HG03060 (cell line): ENCODE results near the gene VASH1.

Source experiments
- ATAC-seq: cut with Tn5 transposase; IDR thresholded peaks from one replicate; pipeline ENCODE4 v1.9.1; 2021; ENCODE audit warnings: low read depth, moderate number of reproducible peaks; ENCODE audit not compliant: unreplicated experiment

The VASH1 gene

DNA sequence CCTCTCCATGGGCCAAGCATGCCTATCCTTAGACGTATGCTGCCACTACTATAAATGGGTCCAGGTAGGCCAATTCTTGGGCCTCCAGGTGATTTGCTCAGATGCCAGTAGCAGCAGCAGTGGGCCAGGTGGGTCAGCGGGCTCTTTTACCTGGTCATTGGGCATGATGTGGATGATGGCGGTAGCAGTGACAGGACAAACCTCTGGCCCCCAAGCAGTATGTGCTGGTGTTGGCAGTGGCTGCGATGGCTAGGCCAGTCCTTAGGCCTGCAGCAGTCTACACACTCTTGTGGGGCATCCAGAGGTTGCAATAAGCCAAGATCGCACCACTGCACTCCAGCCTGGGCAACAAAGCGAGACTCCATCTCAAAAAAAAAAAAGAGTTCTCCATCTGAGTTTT lies 19.1 kb upstream of the VASH1 start:
- no peak for ATAC-seq

DNA sequence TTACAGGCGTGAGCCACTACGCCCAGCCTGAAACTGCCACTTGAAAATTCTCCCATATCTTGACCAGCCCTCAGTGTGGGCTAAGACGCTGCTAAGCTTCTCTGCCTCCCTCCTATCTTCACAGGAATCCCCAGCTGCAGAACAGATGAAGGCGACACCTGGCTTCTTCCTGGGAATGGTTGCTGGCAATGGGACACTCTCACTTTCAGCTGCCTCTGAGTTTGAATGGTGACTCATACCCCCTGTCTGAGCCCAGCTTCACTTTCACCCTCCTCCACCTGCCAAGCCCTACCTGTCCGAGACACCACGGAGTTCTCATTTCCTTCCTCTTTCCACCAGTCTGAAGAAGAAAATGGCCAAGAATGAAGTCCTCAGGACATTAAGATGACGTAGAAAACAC lies 18.3 kb upstream of the VASH1 start:
- ATAC-seq, result no peak

DNA sequence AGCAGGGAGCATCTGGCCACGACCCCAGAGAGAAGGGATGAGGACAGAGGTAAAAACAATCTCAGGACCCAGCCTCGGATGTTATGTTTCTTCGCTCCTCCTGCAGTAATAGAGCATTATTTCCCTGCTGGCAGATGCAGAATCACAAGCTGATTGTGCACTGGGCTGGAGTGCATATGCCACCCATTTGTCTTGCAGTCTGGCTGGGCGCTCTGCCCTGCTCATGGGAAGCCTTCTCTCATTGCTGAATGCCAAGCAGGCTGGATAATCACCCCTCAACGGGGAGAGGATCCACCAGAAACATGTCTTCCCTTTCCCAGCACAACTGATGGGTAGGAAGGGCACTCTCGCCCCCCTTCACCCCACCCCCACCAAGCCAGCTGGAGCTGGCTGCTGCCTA lies 8.5 kb upstream of the VASH1 start:
- ATAC-seq, result no peak

DNA sequence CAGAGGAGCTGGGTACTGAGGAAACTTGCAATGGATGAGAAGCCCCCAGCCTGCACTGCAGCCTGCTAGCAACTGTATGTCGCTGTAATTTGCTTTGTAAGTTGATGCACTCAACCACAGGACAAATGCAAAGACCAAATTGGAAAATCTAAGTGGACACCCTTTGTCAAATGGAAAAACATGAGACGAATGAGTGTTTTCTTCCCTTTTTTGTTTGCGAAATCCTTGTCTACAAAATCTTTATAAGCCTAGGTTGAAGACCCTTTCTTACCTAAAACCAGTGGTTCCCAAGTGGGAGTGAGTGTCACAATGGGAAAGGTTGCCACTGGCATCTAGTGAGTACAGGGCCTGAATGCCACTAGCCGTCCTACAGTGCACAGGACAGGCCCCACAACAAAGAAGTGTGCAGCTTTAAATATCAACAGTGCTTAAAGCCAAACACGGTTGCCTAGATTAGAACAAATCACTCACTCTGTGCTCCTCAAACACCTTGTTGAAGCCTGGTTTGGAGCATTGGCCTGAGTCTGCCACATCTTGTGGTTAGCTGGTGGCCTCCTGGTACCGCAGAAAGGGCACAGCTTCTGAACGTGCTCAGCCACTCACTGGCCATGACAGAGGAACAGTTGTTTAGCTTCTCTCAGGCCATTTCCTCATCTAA lies 7.6 kb upstream of the VASH1 start:
- no peak for ATAC-seq

DNA sequence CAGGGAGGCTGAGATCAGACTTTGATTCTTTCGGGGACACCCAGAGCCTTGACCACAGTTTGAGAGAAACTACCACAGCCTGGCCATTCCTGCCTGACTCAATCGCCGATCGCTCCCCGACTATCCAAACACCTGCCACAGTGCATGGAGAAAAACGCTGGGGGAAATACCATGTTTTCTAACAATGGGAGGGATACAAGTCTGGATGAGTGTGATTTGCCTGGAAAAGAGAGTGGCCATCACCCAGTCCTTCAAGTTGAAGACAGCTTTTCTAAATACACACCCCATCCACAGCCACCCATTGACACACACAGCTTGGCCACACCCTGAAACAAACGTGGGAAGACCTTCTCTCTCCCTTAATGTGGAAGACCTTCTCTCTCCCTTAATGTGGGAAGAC lies 6.7 kb upstream of the VASH1 start:
- no peak for ATAC-seq

DNA sequence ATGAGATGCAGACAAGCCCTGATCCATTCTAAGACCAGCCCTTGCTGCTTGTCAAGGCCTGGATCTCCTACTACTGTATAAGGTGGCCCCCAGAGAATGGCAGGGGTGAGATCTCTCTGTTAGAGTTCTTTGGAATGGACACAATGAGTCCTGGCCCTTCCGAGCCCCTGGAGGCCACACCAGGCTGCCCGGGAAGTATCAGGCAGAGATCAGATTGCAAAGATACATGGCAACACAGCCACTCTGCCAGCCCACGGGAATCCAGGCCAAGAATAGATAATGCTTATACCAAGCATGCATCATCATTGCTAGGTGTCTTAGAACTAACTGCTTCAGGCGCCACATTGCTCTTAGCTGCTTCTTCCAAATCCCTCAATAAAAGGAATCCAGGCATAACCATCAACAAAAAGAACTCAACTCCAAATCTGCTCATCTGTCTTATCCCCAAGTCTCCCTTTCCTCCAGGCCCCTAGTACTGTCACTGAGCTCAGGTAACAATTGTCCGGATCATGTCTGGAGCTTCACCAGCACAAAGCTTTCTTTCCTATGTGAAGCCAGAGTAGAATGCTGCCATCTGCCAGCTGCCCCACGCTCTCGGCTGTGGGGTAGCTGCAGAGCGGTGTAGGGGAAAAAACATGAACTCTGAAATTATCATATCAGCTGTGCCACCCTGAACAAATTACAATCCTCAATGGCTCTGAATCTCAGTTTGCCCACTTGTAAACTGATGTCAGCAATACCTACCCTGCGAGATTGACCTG lies 5.5 kb upstream of the VASH1 start:
- ATAC-seq, result no peak

DNA sequence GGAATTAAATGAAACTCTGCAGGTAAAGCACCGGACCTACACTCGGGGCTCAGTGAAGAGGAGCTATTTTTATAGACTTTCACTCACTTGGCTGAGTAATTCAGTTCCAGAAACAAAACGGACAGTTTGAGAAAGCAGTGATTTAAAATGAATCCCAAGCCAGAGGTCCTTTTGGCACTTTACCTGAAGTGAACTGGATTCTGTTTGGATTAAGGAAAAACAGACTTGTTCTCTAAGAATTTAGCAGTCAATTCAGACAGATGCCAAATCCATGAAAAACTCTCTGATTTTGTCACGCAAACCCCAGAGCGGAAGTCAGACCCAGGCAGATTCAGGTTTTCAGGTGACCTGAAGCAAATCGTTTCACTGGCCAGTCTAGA lies 4.9 kb upstream of the VASH1 start:
- ATAC-seq, result no peak

DNA sequence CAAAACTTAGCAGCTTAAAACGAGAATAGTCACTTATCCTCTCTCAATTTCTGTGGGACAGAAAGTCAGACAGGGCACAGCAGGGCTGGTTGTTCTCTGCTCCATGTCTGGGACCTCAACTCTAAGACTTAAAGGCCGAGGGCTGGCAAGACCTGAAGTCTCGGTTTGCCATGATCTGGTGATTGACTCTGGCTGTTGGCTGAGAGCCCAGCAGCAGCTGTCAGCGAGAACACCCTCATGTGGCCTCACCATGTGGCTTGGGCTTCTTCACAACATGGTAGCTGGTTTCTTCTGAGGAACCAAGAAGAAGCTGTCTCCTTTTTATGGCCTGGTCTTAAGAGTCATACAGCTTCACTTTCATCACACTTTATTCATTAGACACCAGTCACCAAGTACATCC lies 1.7 kb upstream of the VASH1 start:
- ATAC-seq, result no peak

DNA sequence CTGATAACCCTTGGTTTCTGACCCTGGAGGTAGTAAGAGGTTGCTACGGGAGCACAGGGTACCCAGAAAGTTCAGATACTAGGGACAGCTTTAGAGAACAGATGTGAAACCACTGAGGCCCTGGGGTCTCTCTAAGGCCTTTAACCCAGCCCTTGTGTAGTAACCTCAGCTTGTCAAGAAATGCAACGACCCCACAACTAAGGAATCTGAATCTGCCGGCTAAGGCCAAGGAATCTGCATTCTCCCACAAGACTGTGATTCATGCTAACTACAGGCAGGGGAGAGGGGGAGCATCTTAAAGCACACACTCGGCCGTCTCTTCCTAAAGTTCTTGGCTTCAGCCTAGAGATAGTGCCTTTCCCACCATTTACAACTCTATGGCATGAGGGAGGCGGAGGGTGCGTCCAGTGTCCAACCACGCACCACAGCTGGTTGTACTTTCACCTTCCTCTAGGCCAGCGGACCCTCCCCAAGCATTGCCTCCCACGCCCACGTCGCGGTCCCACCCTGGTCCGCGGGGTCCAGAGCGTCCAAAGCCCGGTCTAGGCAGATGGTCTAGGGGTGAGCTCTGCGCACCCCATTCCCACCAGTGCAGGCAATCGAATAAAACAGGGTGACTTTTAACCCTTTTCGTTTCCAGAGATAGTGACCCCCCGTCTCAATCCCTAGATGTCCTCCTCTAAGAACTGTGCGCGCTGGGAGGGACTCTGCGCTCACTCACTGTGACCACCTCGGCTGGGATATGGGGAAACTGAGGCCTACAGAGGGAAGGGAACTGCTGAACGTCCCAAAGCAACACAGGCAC lies 735 bp upstream of the VASH1 start:
- ATAC-seq, result no peak

DNA sequence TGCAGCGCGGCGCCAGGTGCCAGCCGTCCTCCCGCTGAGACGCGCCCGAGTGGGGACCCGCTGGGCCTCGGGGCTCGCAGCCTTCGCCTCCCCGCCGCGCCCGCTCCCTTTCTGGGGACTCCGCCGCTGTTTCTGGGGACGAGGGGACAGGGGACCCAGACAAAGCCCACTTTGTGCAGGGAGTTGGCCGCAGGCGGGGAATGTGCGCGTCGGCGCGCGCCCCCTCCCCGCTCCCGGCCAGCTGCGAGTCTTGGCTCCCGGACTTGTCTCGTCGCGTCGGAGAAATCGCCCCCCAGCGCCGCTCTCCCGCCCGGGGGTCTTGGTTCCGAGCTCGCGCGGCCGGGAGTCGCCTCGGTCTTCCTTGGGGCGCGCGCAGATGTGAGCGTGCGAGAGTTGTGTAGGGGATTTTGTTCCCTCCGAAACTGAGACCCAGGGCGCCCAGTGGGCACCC lies 717 bp downstream of the VASH1 start:
- no peak for ATAC-seq

DNA sequence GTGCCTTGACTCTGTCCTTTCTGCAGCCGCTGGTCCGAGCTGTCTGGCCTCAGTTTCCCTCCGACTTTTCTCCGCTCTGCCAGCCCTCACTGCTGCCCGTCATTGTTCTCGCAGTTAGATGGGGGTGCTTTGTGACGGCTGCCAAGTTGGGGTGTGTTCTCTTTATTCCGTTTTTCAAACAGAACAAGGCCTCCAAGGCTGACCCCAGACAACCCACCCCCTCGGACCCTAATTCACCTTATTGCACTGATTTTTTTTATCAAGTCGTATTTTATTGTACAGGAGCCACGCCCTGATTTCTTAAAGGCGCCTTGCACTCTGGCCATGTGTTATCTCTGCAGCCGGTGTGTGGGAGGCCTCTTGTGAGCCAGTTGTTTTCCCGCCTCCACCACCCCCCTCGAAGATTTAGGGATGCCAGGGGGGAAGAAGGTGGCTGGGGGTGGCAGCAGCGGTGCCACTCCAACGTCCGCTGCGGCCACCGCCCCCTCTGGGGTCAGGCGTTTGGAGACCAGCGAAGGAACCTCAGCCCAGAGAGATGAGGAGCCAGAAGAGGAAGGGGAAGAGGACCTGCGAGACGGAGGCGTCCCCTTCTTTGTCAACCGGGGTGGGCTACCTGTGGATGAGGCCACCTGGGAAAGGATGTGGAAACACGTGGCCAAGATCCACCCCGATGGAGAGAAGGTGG lies 1.3 kb downstream of the VASH1 start:
- ATAC-seq, result no peak

DNA sequence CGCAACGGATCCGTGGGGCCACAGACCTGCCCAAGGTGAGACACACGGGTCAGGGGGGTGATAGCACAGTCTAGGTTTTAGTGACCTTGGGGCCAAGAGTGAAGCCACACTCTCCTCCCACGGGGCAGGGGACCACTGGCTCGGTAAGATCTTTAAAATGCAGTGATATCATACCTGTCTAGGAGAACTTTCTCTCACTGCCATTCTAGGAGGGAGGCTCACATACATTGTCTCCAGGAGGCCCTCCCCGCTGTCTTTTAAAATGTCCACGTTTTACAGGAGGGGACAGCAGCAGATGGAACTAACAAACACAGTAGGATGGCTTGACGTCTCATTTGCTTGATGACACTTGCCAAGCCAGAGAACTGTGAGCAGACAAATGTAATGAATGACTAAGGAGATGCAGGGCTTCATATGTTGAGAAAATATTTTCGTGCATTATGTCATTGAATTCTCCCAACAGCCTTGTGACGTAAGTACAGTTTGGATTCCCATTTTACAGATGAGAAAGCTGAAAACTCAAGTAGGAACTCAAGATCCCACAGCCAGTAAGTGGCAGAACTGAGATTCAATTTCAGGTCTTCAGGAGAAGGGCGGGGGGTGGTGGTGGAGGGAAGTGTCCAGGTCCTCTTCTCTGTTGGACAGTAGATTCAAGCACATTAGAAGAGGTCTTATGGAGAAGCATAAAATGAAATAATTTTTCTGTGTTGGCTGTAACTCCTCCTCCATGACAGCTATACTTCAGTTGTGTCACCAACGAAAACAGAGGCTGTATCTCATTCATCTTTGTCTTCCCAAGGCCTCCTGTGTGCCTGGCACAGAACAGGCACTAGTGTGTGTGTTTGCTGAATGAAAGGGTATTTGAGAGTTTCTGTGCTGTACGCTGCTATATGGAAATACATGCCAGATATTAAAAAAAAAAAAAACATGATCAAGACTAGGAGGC lies 2.1 kb downstream of the VASH1 start:
- ATAC-seq, result no peak

DNA sequence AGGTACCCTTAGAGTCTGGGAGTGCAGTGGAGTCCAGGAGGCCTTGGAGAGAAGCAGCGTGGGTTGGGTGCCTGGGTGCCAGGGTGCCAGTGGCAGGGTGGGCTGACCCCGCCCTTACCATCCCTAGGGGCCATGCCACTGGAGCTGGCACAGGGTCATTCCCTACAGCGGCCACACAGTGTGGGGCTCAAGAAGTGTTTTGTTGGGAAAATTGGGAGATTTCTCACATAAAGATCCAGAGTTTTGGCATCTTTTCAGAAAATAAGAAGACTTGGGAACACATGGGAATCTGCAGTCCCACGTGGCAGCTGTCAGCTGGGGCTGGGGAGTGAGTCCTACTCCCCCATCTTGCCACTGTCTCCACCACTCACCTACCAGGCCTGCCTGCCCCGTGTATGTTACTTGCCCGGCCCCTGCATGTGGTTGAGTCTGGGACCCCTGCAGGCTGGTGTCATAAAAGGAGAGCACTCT lies 4.2 kb downstream of the VASH1 start:
- ATAC-seq, result no peak

DNA sequence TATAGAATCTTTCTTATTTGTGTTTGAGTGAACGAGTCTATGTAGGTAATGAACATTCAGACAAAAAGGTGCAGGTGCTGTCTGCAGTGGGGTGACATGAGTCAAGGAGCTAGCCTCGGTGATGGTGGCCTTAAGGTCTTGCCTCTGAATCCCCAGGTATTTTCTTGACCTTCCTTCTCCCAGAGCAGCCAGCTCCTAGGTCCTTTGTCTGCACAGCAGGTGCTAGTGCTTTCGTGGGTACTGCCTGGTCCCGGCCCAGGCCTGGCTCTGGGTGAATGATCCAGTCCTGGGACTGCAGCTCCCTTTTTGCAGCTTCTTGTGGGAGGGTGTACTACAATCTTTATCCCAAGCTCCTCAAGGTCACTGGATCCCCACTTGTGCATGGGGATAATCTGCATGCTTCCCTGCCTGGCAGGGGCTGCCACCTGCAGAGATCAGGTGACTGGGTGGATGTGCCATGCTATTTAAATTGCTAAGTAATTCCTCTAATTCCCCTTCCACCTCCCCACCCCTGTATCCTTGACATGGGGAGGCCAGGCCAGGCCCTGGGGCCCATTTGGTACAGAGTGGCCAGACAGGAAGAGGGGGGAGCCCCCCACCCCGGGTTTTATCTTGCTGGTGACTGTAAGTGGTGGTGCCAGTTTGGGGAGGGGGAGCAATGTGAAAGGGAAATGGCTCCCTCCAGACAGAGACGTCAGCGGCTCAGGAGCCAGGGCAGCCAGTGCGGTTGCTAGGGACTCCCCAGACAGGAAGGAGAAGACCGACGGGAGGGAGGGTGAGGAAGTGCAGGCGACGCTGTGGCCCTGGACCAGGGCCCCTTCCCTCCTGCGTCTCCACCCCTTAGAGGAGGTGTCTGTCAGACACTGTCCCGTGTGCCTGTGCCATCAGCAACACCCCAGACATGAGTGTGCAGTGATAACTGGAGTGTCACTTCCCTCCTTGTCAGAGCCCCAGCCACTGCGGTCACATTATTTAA lies 6.7 kb downstream of the VASH1 start:
- no peak for ATAC-seq

DNA sequence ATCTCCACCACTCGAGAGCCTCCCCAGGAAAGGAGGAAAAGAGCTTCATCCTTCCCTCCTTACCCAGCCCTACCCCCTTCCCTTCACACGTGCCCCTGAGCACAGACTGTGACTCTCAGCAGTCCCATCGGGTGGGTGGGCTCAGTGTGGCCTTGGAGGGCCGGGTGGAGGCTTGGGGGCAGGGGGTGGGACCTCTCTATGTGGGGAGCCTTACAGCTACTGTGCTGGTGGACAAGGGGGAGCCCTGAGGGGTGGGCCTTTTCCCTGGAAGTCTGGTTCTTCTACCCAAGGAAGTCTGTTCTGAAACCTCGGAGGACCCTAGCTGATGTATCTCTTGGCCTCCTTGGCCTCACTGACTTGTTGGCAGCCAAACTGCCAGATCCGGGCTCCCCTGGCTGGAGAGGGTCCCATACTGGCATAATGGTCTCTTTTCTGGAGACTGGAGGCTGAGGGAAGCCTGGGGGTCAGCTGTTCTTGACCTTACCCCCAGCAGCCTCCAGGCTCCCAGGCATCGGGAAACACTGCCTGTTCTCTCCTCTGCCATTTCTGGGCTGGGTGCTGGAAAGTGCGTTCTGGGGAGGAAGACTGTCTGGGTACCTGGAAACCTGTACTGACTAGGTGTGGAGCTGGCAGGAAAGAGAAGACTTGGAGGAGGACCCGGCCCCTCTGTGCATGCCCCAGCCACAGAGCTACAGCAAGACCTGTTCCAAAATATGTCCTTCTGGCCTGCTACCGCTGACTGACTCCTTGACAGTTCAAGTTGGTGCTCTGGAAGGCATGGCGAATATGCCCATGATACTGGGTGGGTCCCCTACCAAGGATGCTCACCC lies 7.6 kb downstream of the VASH1 start:
- no peak for ATAC-seq

DNA sequence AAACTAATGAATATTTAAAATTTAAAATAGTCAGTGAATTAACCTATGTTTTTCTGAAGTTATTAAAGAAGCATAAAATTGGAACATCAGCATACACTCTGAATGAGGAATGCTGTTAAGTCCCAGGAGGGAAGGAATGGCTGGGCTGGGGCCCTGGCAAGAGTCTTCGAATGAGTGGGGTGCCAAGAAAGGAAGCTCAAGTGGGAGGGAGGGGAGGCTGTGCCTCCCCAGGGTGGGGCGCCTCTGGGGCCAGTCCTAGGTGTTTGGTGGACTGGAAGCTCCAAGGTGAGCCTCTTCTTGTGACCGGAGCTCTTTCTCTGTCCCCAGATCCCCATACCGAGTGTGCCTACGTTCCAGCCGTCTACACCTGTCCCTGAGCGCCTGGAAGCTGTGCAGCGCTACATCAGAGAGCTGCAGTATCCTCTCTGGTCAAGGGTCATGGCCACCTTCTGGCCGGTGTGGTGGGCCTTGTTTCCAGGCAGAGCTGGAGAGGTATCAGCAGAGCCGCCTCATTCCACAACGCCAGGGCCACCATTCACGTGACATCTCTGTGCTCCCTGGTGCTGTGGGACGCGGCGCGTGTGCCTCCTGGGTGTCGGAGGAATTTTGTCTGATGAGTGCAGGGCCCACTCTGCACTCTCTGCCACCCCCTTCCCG lies 8.5 kb downstream of the VASH1 start:
- no peak for ATAC-seq
